ENCODE measurements around the gene KCNK15.

The KCNK15 gene

GRCh38 chr20:44792796-44793195 lies 47.1 kb downstream of the KCNK15 start:
- TF ChIP-seq CTCF (IDR thresholded peaks at IDR 0.05; ENCODE audit: extremely low read depth, missing control alignments): no peak
- no peak for DNase-seq (ENCODE audit: low spot score)

- TF ChIP-seq CTCF (IDR thresholded peaks at IDR 0.05; ENCODE audit: extremely low read depth, missing control alignments): no peak
- no peak for DNase-seq (ENCODE audit: low spot score)
These were observed 50.2 kb downstream of the KCNK15 start for GRCh38 chr20:44795836-44796235.

DNA sequence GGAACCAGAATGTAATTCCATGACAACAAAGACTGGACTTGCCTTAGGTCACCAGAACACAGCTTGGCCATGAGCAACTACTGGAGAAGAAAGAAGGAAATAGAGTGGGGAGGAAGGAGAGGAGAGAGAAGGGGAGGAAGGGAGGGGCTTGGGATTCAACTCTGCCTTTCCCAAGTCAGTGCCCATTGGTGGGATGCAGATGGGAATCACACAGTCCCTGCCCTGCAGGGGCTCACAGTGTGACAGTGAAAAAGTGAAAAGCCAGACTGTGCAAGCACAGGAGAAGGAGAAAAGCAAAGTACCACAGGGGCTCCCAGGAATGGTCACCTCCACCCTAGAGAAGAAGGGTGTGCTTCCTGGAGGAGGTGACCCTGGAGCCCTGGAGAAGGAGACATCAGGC lies 50.6 kb downstream of the KCNK15 start:
- TF ChIP-seq CTCF (IDR thresholded peaks at IDR 0.05; ENCODE audit: extremely low read depth, missing control alignments): no peak
- DNase-seq (ENCODE audit: low spot score): no peak

- TF ChIP-seq CTCF (IDR thresholded peaks at IDR 0.05; ENCODE audit: extremely low read depth, missing control alignments): no peak
- DNase-seq (ENCODE audit: low spot score): no peak
These were observed 51.2 kb downstream of the KCNK15 start for GRCh38 chr20:44796758-44797457.

- no peak for TF ChIP-seq CTCF (IDR thresholded peaks at IDR 0.05; ENCODE audit: extremely low read depth, missing control alignments)
- no peak for DNase-seq (ENCODE audit: low spot score)
These were observed 54.0 kb downstream of the KCNK15 start for GRCh38 chr20:44799691-44800090.

DNA sequence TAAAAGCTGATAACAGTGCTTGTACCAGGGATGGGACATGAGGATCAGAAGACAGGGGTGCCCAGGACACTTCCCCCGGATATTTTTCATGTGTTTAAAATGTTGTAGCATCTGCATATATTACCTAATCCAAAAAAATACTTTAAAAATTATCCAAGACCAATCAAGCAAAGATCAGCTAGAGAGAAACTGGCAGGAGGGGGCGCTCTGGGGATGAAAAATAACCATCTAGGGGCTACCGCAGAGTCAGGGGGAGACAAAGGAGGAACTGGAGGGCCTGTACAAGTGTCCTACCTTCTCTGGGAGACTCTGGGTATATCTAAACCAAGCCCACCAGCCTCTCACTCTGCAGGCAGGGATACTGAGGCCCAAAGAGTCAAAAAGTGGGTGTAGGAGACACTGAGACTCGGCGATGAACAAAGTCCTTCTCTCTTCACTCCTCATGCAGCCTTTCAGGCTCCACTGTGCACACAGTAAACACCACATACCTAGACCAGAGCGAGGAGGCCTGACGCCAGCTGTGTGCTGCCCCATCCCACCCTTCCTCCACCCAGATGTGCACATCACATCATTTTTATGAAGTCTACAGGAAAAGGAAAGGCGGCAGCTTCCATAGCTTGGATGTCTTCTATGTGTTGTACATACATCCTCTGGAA lies 54.9 kb downstream of the KCNK15 start:
- no peak for DNase-seq (ENCODE audit: low spot score)
- TF ChIP-seq CTCF (IDR thresholded peaks at IDR 0.05; ENCODE audit: extremely low read depth, missing control alignments): no peak

Data from GM20000 (cell line).